ENCODE data around the gene ANKRD39.
"Not testable (repeated sequence)": the region's sequence is repeated elsewhere in the genome, so short reads cannot be mapped to it uniquely, and the experiment has no call there.

ANKRD39 gene

GRCh38 chr2:96808176-96808837 is 49.5 kb downstream of the ANKRD39 start:
- DNase-seq (ENCODE audit: low read depth): no peak

DNA sequence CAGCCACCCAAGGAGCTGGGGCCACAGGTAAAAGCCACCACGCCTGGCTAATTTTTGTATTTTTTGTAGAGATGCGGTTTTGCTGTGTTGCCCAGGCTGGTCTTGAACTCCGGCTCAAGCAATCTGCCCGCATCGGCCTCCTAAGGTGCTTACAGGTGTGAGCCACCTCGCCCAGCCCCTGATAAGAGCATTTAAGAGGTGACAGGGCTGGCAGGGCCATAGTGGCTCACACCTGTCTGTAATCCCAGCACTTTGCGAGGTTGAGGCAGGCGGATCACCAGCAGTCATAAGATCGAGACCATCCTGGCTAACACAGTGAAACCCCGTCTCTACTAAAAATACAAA is 50.7 kb downstream of the ANKRD39 start:
- no peak for DNase-seq (ENCODE audit: low read depth)

DNA sequence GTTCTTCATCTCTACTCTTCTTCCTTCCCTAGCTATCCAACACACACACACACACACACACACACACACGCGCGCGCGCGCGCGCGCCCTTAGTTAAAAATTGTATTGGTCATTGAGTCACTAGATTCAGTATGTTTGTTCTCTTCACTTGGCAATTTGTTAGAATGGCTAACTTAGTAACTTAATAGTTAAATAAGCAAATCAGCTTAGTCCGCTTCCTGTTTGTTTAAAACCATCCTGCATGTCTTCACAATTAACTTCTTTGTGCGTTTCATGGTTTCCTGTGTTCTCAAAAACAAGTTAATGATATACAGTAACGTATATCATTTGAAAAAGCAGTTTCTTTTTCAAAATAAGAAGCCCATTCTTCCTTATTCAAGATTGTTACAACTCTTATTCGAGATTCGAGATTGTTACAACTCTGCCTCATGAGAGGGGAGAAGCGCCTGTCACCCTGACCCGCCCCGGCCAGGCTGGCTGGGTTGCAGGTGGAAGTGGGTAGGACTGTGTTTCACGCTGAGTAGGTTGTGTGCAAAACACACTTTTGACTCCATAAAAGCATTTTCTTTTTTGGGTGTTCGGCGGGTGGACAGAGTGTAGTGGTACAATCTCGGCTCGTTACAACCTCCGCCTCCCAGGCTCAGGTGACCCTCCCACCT is 51.2 kb downstream of the ANKRD39 start:
- no peak for DNase-seq (ENCODE audit: low read depth)

GRCh38 chr2:96805946-96806345 is 51.9 kb downstream of the ANKRD39 start:
- DNase-seq (ENCODE audit: low read depth): not testable (repeated sequence)

- DNase-seq (ENCODE audit: low read depth): no peak
Observed at GRCh38 chr2:96804986-96805385, 52.8 kb downstream of the ANKRD39 start.

DNA sequence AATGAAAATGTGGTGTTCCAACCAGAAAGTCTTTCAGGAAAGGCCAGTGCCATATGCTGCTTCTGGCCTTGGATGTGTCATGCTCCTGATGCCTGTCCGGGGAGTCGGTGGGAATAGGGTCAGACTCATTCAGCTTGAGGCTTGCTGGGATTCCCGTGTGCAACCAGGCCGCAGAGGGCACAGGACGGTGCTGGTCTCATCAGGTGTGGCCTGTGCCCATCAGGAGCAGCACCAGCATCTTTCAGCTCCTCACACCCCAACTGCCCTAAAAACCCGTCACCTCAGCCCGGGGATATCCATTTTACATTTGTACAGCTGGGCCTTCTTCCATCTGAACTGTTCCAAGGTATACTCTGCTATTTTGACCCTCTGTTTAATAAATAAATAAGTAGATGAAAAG is 55.1 kb downstream of the ANKRD39 start:
- DNase-seq (ENCODE audit: low read depth): no peak

GRCh38 chr2:96801786-96802595 is 55.8 kb downstream of the ANKRD39 start:
- peak; percentile 18 for DNase-seq (ENCODE audit: low read depth)

GRCh38 chr2:96801005-96801785 is 56.6 kb downstream of the ANKRD39 start:
- DNase-seq (ENCODE audit: low read depth): peak; percentile 69

- DNase-seq (ENCODE audit: low read depth): no peak
Observed at GRCh38 chr2:96800061-96801004, 57.5 kb downstream of the ANKRD39 start.

DNA sequence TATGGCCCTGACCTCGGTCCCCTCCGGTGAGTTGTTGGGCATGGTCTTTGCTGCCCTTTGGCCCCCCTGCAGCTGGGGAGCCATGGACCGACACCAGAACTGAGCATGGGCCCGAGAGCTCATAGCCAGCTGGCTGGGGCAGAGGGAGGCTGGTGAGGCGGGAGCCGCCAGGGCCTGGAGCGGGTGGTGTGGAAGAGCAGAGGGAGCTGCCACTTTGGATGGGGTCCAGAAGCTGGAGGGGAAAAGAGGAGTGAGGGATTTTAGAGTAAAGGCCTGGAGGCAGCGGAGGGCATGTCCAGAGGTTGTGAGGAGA is 58.2 kb downstream of the ANKRD39 start:
- no peak for DNase-seq (ENCODE audit: low read depth)

- no peak for DNase-seq (ENCODE audit: low read depth)
Observed at GRCh38 chr2:96798733-96799622, 58.8 kb downstream of the ANKRD39 start.

Measured in stimulated activated CD8-positive, alpha-beta memory T cell treated with anti-CD3 and anti-CD28 coated beads, Interleukin-4, amount 100 ng/mL, for 24 hours (primary cell).